Measurements from ENCODE around the gene FBXL13.
"Not testable (repeated sequence)": the region's sequence is repeated elsewhere in the genome, so short reads cannot be mapped to it uniquely, and the experiment has no call there.

FBXL13 gene

GRCh38 chr7:102979670-102980069 is 94.9 kb downstream of the FBXL13 start:
- DNase-seq, result no peak

GRCh38 chr7:102978284-102978683 is 96.3 kb downstream of the FBXL13 start:
- DNase-seq, result no peak

GRCh38 chr7:102977586-102977985 is 97.0 kb downstream of the FBXL13 start:
- DNase-seq, result not testable (repeated sequence)

- no peak for DNase-seq
Observed at GRCh38 chr7:102976493-102976892, 98.1 kb downstream of the FBXL13 start.

- no peak for DNase-seq
Observed at GRCh38 chr7:102975854-102976253, 98.7 kb downstream of the FBXL13 start.

- DNase-seq, result no peak
Observed at GRCh38 chr7:102974366-102975236, 100.0 kb downstream of the FBXL13 start.

GRCh38 chr7:102973096-102973802 is 101.3 kb downstream of the FBXL13 start:
- no peak for DNase-seq

GRCh38 chr7:102967798-102968197 is 106.8 kb downstream of the FBXL13 start:
- no peak for DNase-seq

- no peak for DNase-seq
Observed at GRCh38 chr7:102966465-102966864, 108.1 kb downstream of the FBXL13 start.

GRCh38 chr7:102961993-102962392 is 112.6 kb downstream of the FBXL13 start:
- not testable (repeated sequence) for DNase-seq

GRCh38 chr7:102958004-102958403 is 116.6 kb downstream of the FBXL13 start:
- DNase-seq, result not testable (repeated sequence)

GRCh38 chr7:102954359-102954758 is 120.2 kb downstream of the FBXL13 start:
- DNase-seq, result not testable (repeated sequence)

- peak; percentile 2 for DNase-seq
Observed at GRCh38 chr7:102953406-102953805, 121.2 kb downstream of the FBXL13 start.

- no peak for DNase-seq
Observed at GRCh38 chr7:102951839-102952238, 122.8 kb downstream of the FBXL13 start.

GRCh38 chr7:102944241-102944640 is 130.4 kb downstream of the FBXL13 start:
- no peak for DNase-seq

- DNase-seq, result no peak
Observed at GRCh38 chr7:102943423-102944169, 131.0 kb downstream of the FBXL13 start.

- no peak for DNase-seq
Observed at GRCh38 chr7:102942868-102943267, 131.7 kb downstream of the FBXL13 start.

- DNase-seq, result no peak
Observed at GRCh38 chr7:102942181-102942866, 132.3 kb downstream of the FBXL13 start.

GRCh38 chr7:102938679-102939078 is 135.9 kb downstream of the FBXL13 start:
- DNase-seq, result no peak

GRCh38 chr7:102935450-102936115 is 139.0 kb downstream of the FBXL13 start:
- no peak for DNase-seq

GRCh38 chr7:102934701-102935100 is 139.9 kb downstream of the FBXL13 start:
- DNase-seq, result no peak

- no peak for DNase-seq
Observed at GRCh38 chr7:102934239-102934638, 140.4 kb downstream of the FBXL13 start.

All from SIG-M5 (cell line).